HepG2 (cell line): ENCODE data around the gene BRPF1. TPM values are rescaled to one million over a fixed set of nuclear protein-coding genes. Genes with fewer than 3 reads are reported as not detected.

Experiments used
- ATAC-seq: fragments of 200-7000 bp; cut with Tn5 transposase; 3 replicates; pipeline ENCODE4 v1.9.1; 2020; ENCODE audit warnings: mild to moderate bottlenecking, moderate library complexity
- BruUV-seq: library from RNA; stranded (reverse); fragments of 400-500 nt; replicated peaks from 2 replicates; lab custom pipeline; 2021; lab: Mats Ljungman, UMichigan
- CTCF ChIA-PET: fragments of 300-600 bp; formaldehyde crosslinking; extraction: SDS; loops from one replicate; lab custom pipeline; 2021; ENCODE audit warnings: low total read pairs, inconsistent platforms, low intra/inter-chr PET ratio; lab: Yijun Ruan, JAX
- POLR2A ChIA-PET: fragments of 350-600 bp; sonication (Branson Sonifier 250); formaldehyde crosslinking; loops from one replicate; lab custom pipeline; 2020; ENCODE audit warnings: antibody characterized with exemption, inconsistent platforms; lab: Yijun Ruan, JAX
- DNase-seq: peaks from one replicate; pipeline ENCODE4 v3.0.0-alpha.2; 2015; ENCODE audit warnings: low spot score
- FAIRE-seq: peaks from 3 replicates; lab custom pipeline; 2011; peaks lifted over from hg19 to GRCh38; lab: Jason Lieb, UNC
- H2AFZ ChIP-seq: one replicate; pipeline ENCODE4 v1.6.1; 2011; ENCODE audit warnings: low read length, inconsistent platforms
- H3K27ac ChIP-seq: fragments of 300-600 bp; 3 replicates; pipeline ENCODE4 v1.8.0; 2011; ENCODE audit warnings: mixed run types, mild to moderate bottlenecking, mixed read lengths, low read length, inconsistent platforms; ENCODE audit not compliant: insufficient read depth; ENCODE audit errors: extremely low read length
- H3K27me3 ChIP-seq, 2 experiments: fragments of 200-600 bp in 1 of 2; 2 replicates in 1 of 2; 3 replicates in 1 of 2; pipeline versions ENCODE4 v1.6.0 to v1.8.0; 2011; ENCODE audit warnings: low read length in 2 of 2, mild to moderate bottlenecking in 2 of 2, moderate library complexity in 2 of 2, inconsistent platforms in 1 of 2; ENCODE audit not compliant: insufficient read depth in 2 of 2, control insufficient read depth in 1 of 2
- H3K36me3 ChIP-seq, 2 experiments: fragments of 200-600 bp in 1 of 2; replicated peaks in 1 of 2; 2 replicates in 1 of 2; 3 replicates in 1 of 2; pipeline versions ENCODE4 v1.5.1 to v1.8.0; 2011; ENCODE audit warnings: low read length in 2 of 2, inconsistent platforms in 1 of 2; ENCODE audit not compliant: insufficient read depth in 2 of 2, control insufficient read depth in 1 of 2
- H3K4me1 ChIP-seq: 2 replicates; pipeline ENCODE4 v1.5.1; 2012; ENCODE audit warnings: low read length, inconsistent platforms; ENCODE audit not compliant: insufficient read depth
- H3K4me2 ChIP-seq: 2 replicates; pipeline ENCODE4 v1.6.0; 2011; ENCODE audit warnings: low read depth, low read length, inconsistent platforms
- H3K4me3 ChIP-seq, 3 experiments: fragments of 200-600 bp in 1 of 3; sonication (generic), shearing (Covaris generic) in 1 of 3; replicated peaks in 1 of 3; 2 replicates each; pipeline ENCODE4 v1.5.1; 2011 to 2016; ENCODE audit warnings: low read length in 3 of 3, inconsistent platforms in 2 of 3, low read depth in 2 of 3, mild to moderate bottlenecking in 2 of 3, control low read depth in 1 of 3, mixed read lengths in 1 of 3; ENCODE audit not compliant: insufficient read depth in 1 of 3
- H3K79me2 ChIP-seq: one replicate; pipeline ENCODE4 v1.6.1; 2011; ENCODE audit warnings: low read length, inconsistent platforms; ENCODE audit not compliant: insufficient read depth
- H3K9ac ChIP-seq: 2 replicates; pipeline ENCODE4 v1.6.0; 2011; ENCODE audit warnings: mild to moderate bottlenecking, low read depth, low read length, inconsistent platforms; ENCODE audit not compliant: insufficient read depth
- H3K9me3 ChIP-seq: 2 replicates; pipeline ENCODE4 v1.5.1; 2012; ENCODE audit warnings: mild to moderate bottlenecking, low read length
- H4K20me1 ChIP-seq: 2 replicates; pipeline ENCODE4 v1.6.0; 2011; ENCODE audit warnings: inconsistent platforms, mild to moderate bottlenecking, low read length, moderate library complexity; ENCODE audit not compliant: insufficient read depth
- NFATC3 ChIP-seq: sonication (generic); formaldehyde crosslinking; IDR thresholded peaks from 2 replicates; pipeline ENCODE4 v1.5.1; 2020; ENCODE audit warnings: mild to moderate bottlenecking, missing genetic modification reagents
- SOX6 ChIP-seq, 2 experiments: fragments of 450-650 bp in 1 of 2; sonication (generic) in 1 of 2; formaldehyde crosslinking in 1 of 2; IDR thresholded peaks; 2 replicates each; pipeline versions ENCODE4 v1.4.0 to v1.6.1; 2017 to 2020; ENCODE audit warnings: antibody characterized with exemption in 1 of 2, mild to moderate bottlenecking in 1 of 2, missing genetic modification reagents in 1 of 2
- TCF12 ChIP-seq, 2 experiments: fragments of 450-650 bp in 1 of 2; sonication (generic) in 1 of 2; formaldehyde crosslinking in 1 of 2; IDR thresholded peaks; 2 replicates each; pipeline versions ENCODE4 v1.6.1 to v1.8.0; 2017 to 2022; ENCODE audit warnings: antibody characterized with exemption in 1 of 2, mild to moderate bottlenecking in 1 of 2, missing genetic modification reagents in 1 of 2, moderate library complexity in 1 of 2
- ZNF430 ChIP-seq: sonication (generic); formaldehyde crosslinking; IDR thresholded peaks from 2 replicates; pipeline ENCODE4 v1.9.0; 2021; ENCODE audit warnings: mild to moderate bottlenecking, missing genetic modification reagents
- ZNF556 ChIP-seq: sonication (generic); formaldehyde crosslinking; IDR thresholded peaks from 2 replicates; pipeline ENCODE4 v1.4.0; 2020; ENCODE audit warnings: mild to moderate bottlenecking, missing genetic modification reagents, borderline replicate concordance
- ZNF564 ChIP-seq: sonication (generic); formaldehyde crosslinking; IDR thresholded peaks from 2 replicates; pipeline ENCODE4 v1.8.1; 2023; ENCODE audit warnings: mild to moderate bottlenecking, missing genetic modification reagents
- ZNF747 ChIP-seq: sonication (generic); formaldehyde crosslinking; IDR thresholded peaks from 2 replicates; pipeline ENCODE4 v1.8.1; 2023; ENCODE audit warnings: missing genetic modification reagents, mild to moderate bottlenecking, borderline replicate concordance
- WGBS: methylation state at CpG from one replicate; pipeline ENCODE4 v1.1.6; 2017; ENCODE audit warnings: low lambda C conversion rate; 5-methylcytosine and 5-hydroxymethylcytosine counted together
- in situ Hi-C: cut with HindIII; loops from 2 replicates; pipeline ENCODE4 v1.10.0; 2017; ENCODE audit warnings: low pct_unique_long_range_greater_than_20kb; ENCODE audit not compliant: extremely low pct_ligation_motif_present
- intact Hi-C: fragments of 100-400 bp; cut with micrococcal nuclease; formaldehyde crosslinking; loops from one replicate; pipeline ENCODE4 v1.10.0; 2022; ENCODE audit not compliant: unreplicated experiment
- polyA plus RNA-seq, 8 experiments: library from polyadenylated mRNA; depleted of rRNA in 3 of 8; stranded (reverse) in 7 of 8; unstranded in 1 of 8; fragments of >200 nt; fragmentation: Illumina TruSeq in 4 of 8; extraction: Trizol in 4 of 8; gene quantifications; 2 replicates each; pipeline versions ENCODE4 v1.2.1 to v1.2.3, GENCODE V29; 2011 to 2016; ENCODE audit warnings: low read depth in 4 of 8, missing spikeins in 1 of 8, mixed read lengths in 1 of 8; ENCODE audit not compliant: insufficient read depth in 1 of 8
- total RNA-seq, 5 experiments: library from RNA; depleted of rRNA; stranded (reverse); fragments of >200 nt; fragmentation: Illumina TruSeq; extraction: Trizol; gene quantifications; 2 replicates each; pipeline ENCODE4 v1.2.3, GENCODE V29; 2016; ENCODE audit warnings: low read depth in 1 of 5
- TF ChIP-seq, protein P1 (sequence below): IDR thresholded peaks from 2 replicates; pipeline ENCODE4 v1.6.1; 2016; ENCODE audit warnings: missing biosample characterization, missing genetic modification reagents, low read depth
- TF ChIP-seq, protein P2 (sequence below): sonication (generic); formaldehyde crosslinking; IDR thresholded peaks from 2 replicates; pipeline ENCODE4 v1.8.0; 2022; ENCODE audit warnings: missing genetic modification reagents, mild to moderate bottlenecking, borderline replicate concordance
- TF ChIP-seq, protein P3 (sequence below): sonication (generic); formaldehyde crosslinking; IDR thresholded peaks from 2 replicates; pipeline ENCODE4 v1.4.0; 2020; ENCODE audit warnings: mild to moderate bottlenecking, missing genetic modification reagents

BRPF1 gene
- total and polyA plus RNA-seq, 2 of the 13 experiments (the other 11 are each of a cell fraction or from before 2014, with no cell fraction given) = 7.3 to 10.0 TPM

DNA sequence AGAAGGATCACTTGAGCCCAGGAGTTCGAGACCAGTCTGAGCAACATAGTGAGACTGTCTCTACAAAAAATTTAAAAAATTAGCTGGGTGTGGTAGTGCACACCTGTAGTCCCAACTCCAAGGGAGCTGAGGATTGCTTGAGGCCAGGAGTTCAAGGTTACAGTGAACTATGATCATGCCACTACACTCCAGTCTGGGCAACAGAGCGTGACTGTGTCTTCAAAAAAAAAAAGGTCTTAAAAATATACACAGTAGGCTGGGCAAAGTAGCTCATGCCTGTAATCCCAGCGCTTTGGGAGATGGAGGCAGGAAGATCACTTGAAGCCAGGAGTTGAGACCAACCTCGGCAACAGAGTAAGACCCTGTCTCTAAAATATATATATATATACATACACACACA lies 49.4 kb downstream of the BRPF1 start:
- ChIA-PET CTCF (no interaction called here), POLR2A (interaction anchor here (2.5 kb wide), 1 partner anchor 12 kb away, joined by 15 read pairs; the partner anchor contains the start of genes ARPC4 and TADA3)
- peaks cover 16 to 36% of the 10 kb centered on the region in 2 experiments for H3K36me3 ChIP-seq
- H3K79me2 ChIP-seq = no peaks in the 10 kb centered on the region
- H4K20me1 ChIP-seq = no peaks in the 10 kb centered on the region
- in situ Hi-C loops (no loop called here), intact Hi-C loops (no loop called here)
- H2AFZ ChIP-seq = no peak overlapping the region
- no TSS peak for BruUV-seq
- WGBS = 100% methylated on average over 4 of the region's 4 CpGs
- no peak for DNase-seq
- no peak for ATAC-seq
- FAIRE-seq = no peak
- H3K27ac ChIP-seq = no peak overlapping the region
- no peaks in the 10 kb centered on the region for H3K27me3 ChIP-seq
- H3K4me2 ChIP-seq = no peak overlapping the region
- TF ChIP-seq ZNF564 (CRISPR knock-in tag) (no peak), NFATC3 (CRISPR knock-in tag) (no peak), ZNF556 (CRISPR knock-in tag) (no peak), TCF12 (IDR thresholded peaks at IDR 0.05) (no peak), TCF12 (CRISPR knock-in tag; IDR thresholded peaks at IDR 0.05) (no peak), ZNF430 (no peak)
- no peak overlapping the region for H3K4me3 ChIP-seq
- H3K9me3 ChIP-seq = no peaks in the 10 kb centered on the region
- H3K4me1 ChIP-seq = peaks cover 16% of the 10 kb centered on the region
- H3K9ac ChIP-seq = no peak overlapping the region

DNA sequence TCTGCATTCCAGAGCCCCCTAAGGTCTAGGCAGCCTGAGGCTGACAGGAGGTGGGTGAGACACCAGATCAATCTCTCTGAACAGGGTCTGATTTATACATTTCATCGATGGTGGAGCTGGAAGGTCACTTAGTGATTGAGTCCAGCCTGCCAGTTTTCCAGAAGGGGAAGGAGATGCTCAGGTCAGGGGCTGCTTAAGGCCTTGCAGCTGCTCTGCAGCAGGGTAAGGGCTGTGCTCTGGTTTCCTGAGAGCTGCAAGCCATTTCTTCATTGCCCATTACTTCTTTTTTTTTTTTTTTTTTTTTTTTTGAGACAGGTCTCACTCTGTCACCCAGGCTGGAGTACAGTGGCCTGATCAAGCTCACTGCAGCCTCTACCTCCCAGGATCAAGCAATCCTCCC lies 50.0 kb downstream of the BRPF1 start:
- Histone ChIP-seq H3K36me3 (peaks cover 20 to 41% of the 10 kb centered on the region in 2 experiments), H3K9ac (no peak overlapping the region), H3K9me3 (no peaks in the 10 kb centered on the region), H3K79me2 (no peaks in the 10 kb centered on the region), H3K4me2 (no peak overlapping the region), H2AFZ (no peak overlapping the region), H3K4me3 (no peak overlapping the region), H4K20me1 (no peaks in the 10 kb centered on the region), H3K4me1 (peaks cover 16% of the 10 kb centered on the region), H3K27ac (no peak overlapping the region), H3K27me3 (no peaks in the 10 kb centered on the region)
- DNase-seq (no peak), ATAC-seq (no peak), FAIRE-seq (no peak)
- POLR2A ChIA-PET = interaction anchor here (1.0 to 2.5 kb wide), 3 partner anchors 11 to 120 kb away, joined by 4 to 15 read pairs (median 4); partner anchors contain the start of genes ARPC4, CAMK1 and TADA3
- WGBS = 86% methylated on average over 1 of the region's 1 CpG
- in situ Hi-C loops (no loop called here), intact Hi-C loops (no loop called here)
- CTCF ChIA-PET = no interaction called here
- no TSS peak for BruUV-seq
- no peak for TF ChIP-seq SOX6 (IDR thresholded peaks at IDR 0.05)
- TF ChIP-seq SOX6 (CRISPR knock-in tag; IDR thresholded peaks at IDR 0.05) = no peak
- TF ChIP-seq, protein P1, sequence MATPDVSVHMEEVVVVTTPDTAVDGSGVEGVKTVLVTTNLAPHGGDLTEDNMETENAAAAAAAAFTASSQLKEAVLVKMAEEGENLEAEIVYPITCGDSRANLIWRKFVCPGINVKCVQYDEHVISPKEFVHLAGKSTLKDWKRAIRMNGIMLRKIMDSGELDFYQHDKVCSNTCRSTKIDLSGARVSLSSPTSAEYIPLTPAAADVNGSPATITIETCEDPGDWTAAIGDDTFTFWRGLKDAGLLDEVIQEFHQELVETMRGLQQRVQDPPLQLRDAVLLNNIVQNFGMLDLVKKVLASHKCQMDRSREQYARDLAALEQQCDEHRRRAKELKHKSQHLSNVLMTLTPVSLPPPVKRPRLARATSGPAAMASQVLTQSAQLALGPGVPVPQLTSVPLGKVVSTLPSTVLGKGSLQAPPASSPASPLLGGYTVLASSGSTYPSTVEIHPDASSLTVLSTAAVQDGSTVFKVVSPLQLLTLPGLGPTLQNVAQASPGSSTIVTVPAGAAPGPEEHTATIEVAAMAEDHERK (CRISPR knock-in tag) = no peak
- TF ChIP-seq, protein P2, sequence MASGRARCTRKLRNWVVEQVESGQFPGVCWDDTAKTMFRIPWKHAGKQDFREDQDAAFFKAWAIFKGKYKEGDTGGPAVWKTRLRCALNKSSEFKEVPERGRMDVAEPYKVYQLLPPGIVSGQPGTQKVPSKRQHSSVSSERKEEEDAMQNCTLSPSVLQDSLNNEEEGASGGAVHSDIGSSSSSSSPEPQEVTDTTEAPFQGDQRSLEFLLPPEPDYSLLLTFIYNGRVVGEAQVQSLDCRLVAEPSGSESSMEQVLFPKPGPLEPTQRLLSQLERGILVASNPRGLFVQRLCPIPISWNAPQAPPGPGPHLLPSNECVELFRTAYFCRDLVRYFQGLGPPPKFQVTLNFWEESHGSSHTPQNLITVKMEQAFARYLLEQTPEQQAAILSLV (CRISPR knock-in tag) = no peak
- TF ChIP-seq, protein P3, sequence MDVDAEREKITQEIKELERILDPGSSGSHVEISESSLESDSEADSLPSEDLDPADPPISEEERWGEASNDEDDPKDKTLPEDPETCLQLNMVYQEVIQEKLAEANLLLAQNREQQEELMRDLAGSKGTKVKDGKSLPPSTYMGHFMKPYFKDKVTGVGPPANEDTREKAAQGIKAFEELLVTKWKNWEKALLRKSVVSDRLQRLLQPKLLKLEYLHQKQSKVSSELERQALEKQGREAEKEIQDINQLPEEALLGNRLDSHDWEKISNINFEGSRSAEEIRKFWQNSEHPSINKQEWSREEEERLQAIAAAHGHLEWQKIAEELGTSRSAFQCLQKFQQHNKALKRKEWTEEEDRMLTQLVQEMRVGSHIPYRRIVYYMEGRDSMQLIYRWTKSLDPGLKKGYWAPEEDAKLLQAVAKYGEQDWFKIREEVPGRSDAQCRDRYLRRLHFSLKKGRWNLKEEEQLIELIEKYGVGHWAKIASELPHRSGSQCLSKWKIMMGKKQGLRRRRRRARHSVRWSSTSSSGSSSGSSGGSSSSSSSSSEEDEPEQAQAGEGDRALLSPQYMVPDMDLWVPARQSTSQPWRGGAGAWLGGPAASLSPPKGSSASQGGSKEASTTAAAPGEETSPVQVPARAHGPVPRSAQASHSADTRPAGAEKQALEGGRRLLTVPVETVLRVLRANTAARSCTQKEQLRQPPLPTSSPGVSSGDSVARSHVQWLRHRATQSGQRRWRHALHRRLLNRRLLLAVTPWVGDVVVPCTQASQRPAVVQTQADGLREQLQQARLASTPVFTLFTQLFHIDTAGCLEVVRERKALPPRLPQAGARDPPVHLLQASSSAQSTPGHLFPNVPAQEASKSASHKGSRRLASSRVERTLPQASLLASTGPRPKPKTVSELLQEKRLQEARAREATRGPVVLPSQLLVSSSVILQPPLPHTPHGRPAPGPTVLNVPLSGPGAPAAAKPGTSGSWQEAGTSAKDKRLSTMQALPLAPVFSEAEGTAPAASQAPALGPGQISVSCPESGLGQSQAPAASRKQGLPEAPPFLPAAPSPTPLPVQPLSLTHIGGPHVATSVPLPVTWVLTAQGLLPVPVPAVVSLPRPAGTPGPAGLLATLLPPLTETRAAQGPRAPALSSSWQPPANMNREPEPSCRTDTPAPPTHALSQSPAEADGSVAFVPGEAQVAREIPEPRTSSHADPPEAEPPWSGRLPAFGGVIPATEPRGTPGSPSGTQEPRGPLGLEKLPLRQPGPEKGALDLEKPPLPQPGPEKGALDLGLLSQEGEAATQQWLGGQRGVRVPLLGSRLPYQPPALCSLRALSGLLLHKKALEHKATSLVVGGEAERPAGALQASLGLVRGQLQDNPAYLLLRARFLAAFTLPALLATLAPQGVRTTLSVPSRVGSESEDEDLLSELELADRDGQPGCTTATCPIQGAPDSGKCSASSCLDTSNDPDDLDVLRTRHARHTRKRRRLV = no peak
- no peak for TF ChIP-seq ZNF747 (CRISPR knock-in tag)
